ENCODE measurements around the gene CDH24.

DNA sequence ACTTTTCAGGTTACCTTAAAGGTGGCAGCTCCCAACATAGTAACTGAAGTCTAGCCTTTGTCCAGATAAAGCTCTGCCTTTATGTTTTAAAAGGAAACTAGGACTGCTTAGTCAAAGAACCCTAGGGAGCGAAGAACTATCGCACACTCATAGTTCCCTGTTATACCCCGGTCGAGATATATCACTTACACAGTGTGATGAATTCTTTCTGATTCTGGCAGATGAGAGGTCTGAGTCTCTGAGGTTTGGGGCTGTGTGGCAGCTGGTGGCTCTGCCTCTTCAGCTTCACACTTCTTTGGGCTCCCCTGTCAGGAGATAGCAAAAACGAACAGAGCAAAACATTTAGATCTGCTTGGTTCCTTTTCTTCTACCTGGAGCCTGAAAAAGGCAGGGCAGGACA lies 20.6 kb upstream of the CDH24 start:
- TF ChIP-seq CTCF (conservative IDR thresholded peaks at IDR 0.05; ENCODE audit: low read depth in 2 of 2): no peak
- TF ChIP-seq, protein P1, sequence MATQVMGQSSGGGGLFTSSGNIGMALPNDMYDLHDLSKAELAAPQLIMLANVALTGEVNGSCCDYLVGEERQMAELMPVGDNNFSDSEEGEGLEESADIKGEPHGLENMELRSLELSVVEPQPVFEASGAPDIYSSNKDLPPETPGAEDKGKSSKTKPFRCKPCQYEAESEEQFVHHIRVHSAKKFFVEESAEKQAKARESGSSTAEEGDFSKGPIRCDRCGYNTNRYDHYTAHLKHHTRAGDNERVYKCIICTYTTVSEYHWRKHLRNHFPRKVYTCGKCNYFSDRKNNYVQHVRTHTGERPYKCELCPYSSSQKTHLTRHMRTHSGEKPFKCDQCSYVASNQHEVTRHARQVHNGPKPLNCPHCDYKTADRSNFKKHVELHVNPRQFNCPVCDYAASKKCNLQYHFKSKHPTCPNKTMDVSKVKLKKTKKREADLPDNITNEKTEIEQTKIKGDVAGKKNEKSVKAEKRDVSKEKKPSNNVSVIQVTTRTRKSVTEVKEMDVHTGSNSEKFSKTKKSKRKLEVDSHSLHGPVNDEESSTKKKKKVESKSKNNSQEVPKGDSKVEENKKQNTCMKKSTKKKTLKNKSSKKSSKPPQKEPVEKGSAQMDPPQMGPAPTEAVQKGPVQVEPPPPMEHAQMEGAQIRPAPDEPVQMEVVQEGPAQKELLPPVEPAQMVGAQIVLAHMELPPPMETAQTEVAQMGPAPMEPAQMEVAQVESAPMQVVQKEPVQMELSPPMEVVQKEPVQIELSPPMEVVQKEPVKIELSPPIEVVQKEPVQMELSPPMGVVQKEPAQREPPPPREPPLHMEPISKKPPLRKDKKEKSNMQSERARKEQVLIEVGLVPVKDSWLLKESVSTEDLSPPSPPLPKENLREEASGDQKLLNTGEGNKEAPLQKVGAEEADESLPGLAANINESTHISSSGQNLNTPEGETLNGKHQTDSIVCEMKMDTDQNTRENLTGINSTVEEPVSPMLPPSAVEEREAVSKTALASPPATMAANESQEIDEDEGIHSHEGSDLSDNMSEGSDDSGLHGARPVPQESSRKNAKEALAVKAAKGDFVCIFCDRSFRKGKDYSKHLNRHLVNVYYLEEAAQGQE (IDR thresholded peaks at IDR 0.05; ENCODE audit: unreplicated experiment): no peak
